A673 (cell line): ENCODE measurements around the gene ERGIC1. TPM values are rescaled to one million over a fixed set of nuclear protein-coding genes. Genes with fewer than 3 reads are reported as not detected.

ENCODE experiments used
- BruUV-seq: library from RNA; stranded (reverse); fragments of 400-500 nt; replicated peaks from 2 replicates; lab custom pipeline; 2021; lab: Mats Ljungman, UMichigan
- CTCF ChIA-PET: fragments of 300-600 bp; sonication (Branson Sonifier 250); formaldehyde crosslinking; loops from one replicate; lab custom pipeline; 2022; ENCODE audit warnings: antibody characterized with exemption; lab: Charles Lee
- POLR2A ChIA-PET: fragments of 300-600 bp; sonication (Branson Sonifier 250); formaldehyde crosslinking; loops from one replicate; lab custom pipeline; 2022; ENCODE audit warnings: antibody characterized with exemption; ENCODE audit not compliant: low non-redundant PET; lab: Charles Lee
- DNase-seq: peaks from one replicate; pipeline ENCODE4 v3.0.0-alpha.2; 2015; ENCODE audit warnings: low spot score
- H3K27ac ChIP-seq: fragments of 200-600 bp; sonication (generic); 2 replicates; pipeline ENCODE4 v1.5.1; 2016; ENCODE audit warnings: mixed run types, low read depth, mild to moderate bottlenecking, mixed read lengths, antibody characterized with exemption, low read length; ENCODE audit not compliant: poor library complexity, severe bottlenecking
- H3K27me3 ChIP-seq: fragments of 200-600 bp; sonication (generic); replicated peaks from 2 replicates; pipeline ENCODE4 v1.6.1; 2017; ENCODE audit warnings: mixed run types, low read depth, mild to moderate bottlenecking, mixed read lengths, antibody characterized with exemption, low read length; ENCODE audit not compliant: insufficient read depth, poor library complexity
- H3K36me3 ChIP-seq: fragments of 200-600 bp; sonication (generic); 2 replicates; pipeline ENCODE4 v1.6.1; 2016; ENCODE audit warnings: mixed run types, mild to moderate bottlenecking, mixed read lengths, antibody characterized with exemption, low read length; ENCODE audit not compliant: insufficient read depth, poor library complexity, severe bottlenecking
- H3K4me1 ChIP-seq: fragments of 200-600 bp; sonication (generic); 2 replicates; pipeline ENCODE4 v1.6.1; 2017; ENCODE audit warnings: mixed run types, mild to moderate bottlenecking, mixed read lengths, antibody characterized with exemption, low read length; ENCODE audit not compliant: insufficient read depth, poor library complexity, severe bottlenecking
- H3K4me3 ChIP-seq: fragments of 200-600 bp; sonication (generic); 2 replicates; pipeline ENCODE4 v1.5.1; 2016; ENCODE audit warnings: low read depth, mixed run types, mild to moderate bottlenecking, mixed read lengths, low read length; ENCODE audit not compliant: poor library complexity, severe bottlenecking
- H3K9me3 ChIP-seq: fragments of 200-600 bp; sonication (generic); 2 replicates; pipeline ENCODE4 v1.6.1; 2016; ENCODE audit warnings: mixed run types, low read depth, mild to moderate bottlenecking, mixed read lengths, antibody characterized with exemption, low read length; ENCODE audit not compliant: poor library complexity, severe bottlenecking
- EZH2 ChIP-seq: fragments of 200-600 bp; sonication (generic); IDR thresholded peaks from 2 replicates; pipeline ENCODE4 v1.6.1; 2017; ENCODE audit warnings: borderline replicate concordance, low read depth, mild to moderate bottlenecking, mixed read lengths, antibody characterized with exemption, low read length; ENCODE audit not compliant: poor library complexity, severe bottlenecking
- intact Hi-C: fragments of 100-400 bp; cut with micrococcal nuclease; formaldehyde crosslinking; loops from one replicate; pipeline ENCODE4 v1.10.0; 2022; ENCODE audit not compliant: unreplicated experiment
- total RNA-seq: library from RNA; stranded (reverse); gene quantifications from 2 replicates; pipeline ENCODE4 v1.2.3, GENCODE V29; 2021
- TF ChIP-seq, protein P1 (sequence below): fragments of 300-800, 200-600 bp; sonication (generic); conservative IDR thresholded peaks from 2 replicates; pipeline ENCODE4 v1.5.1; 2017; ENCODE audit warnings: low read depth, mild to moderate bottlenecking, antibody characterized with exemption, low read length, moderate library complexity, mixed read lengths

The ERGIC1 gene
- total RNA-seq, 1 experiment from 2014 or later, result 44.2 TPM

GRCh38 chr5:172828911-172829431, 5.1 kb upstream of the ERGIC1 start:
- Histone ChIP-seq H3K4me3 (no peak overlapping the region), H3K4me1 (no peaks in the 10 kb centered on the region), H3K27ac (no peak overlapping the region), H3K36me3 (no peaks in the 10 kb centered on the region), H3K9me3 (peaks cover 4% of the 10 kb centered on the region), H3K27me3 (no peaks in the 10 kb centered on the region)
- POLR2A ChIA-PET, result no interaction called here
- BruUV-seq, result no TSS peak
- CTCF ChIA-PET, result no interaction called here
- TF ChIP-seq, protein P1, sequence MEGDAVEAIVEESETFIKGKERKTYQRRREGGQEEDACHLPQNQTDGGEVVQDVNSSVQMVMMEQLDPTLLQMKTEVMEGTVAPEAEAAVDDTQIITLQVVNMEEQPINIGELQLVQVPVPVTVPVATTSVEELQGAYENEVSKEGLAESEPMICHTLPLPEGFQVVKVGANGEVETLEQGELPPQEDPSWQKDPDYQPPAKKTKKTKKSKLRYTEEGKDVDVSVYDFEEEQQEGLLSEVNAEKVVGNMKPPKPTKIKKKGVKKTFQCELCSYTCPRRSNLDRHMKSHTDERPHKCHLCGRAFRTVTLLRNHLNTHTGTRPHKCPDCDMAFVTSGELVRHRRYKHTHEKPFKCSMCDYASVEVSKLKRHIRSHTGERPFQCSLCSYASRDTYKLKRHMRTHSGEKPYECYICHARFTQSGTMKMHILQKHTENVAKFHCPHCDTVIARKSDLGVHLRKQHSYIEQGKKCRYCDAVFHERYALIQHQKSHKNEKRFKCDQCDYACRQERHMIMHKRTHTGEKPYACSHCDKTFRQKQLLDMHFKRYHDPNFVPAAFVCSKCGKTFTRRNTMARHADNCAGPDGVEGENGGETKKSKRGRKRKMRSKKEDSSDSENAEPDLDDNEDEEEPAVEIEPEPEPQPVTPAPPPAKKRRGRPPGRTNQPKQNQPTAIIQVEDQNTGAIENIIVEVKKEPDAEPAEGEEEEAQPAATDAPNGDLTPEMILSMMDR, result no peak
- TF ChIP-seq EZH2, result no peak
- intact Hi-C loops, result no loop called here
- no peak for DNase-seq

DNA sequence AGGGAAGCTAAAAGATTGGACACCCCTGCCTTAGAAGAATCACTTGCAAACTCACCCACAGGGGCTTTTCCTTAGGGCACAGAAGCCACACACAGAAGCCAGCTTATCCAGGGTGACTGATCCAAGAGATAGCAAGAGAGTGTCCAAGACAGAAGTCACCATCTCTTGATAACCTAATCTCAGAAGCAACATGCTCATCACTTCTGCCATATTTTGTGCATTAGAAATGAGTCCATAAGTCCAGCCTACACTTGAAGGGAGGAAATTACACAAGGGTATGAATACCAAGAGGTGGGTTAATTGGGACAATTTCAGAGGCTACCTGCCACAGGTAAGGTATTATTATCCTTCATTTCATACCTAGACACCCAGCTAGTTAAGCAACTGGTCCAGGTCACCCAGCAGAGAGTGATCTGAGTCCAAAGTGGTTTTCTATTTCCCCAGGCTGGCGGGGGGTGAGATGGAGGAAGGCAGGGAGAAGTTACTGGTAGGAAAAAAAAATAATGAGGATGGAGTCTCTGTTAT, 3.7 kb upstream of the ERGIC1 start:
- Histone ChIP-seq H3K36me3 (no peaks in the 10 kb centered on the region), H3K27ac (no peak overlapping the region), H3K4me1 (no peaks in the 10 kb centered on the region), H3K27me3 (no peaks in the 10 kb centered on the region), H3K4me3 (no peak overlapping the region), H3K9me3 (peaks cover 4% of the 10 kb centered on the region)
- ChIA-PET POLR2A (no interaction called here), CTCF (no interaction called here)
- TF ChIP-seq, protein P1, result no peak
- TF ChIP-seq EZH2, result no peak
- intact Hi-C loops, result no loop called here
- no peak for DNase-seq
- BruUV-seq, result no TSS peak

GRCh38 chr5:172830876-172831662, 3.0 kb upstream of the ERGIC1 start:
- Histone ChIP-seq H3K36me3 (no peaks in the 10 kb centered on the region), H3K4me1 (no peaks in the 10 kb centered on the region), H3K27ac (no peak overlapping the region), H3K4me3 (no peak overlapping the region), H3K9me3 (no peaks in the 10 kb centered on the region), H3K27me3 (no peaks in the 10 kb centered on the region)
- DNase-seq, result no peak
- TF ChIP-seq, protein P1, result no peak
- no peak for TF ChIP-seq EZH2
- BruUV-seq, result no TSS peak
- POLR2A ChIA-PET, result no interaction called here
- intact Hi-C loops, result no loop called here
- CTCF ChIA-PET, result no interaction called here
